LNCaP clone FGC (cell line): ENCODE results near the gene UBE2Q2.
"Not testable (repeated sequence)": the region's sequence is repeated elsewhere in the genome, so short reads cannot be mapped to it uniquely, and the experiment has no call there.

ENCODE experiments used
- DNase-seq: peaks from one replicate; pipeline ENCODE4 v3.0.0-alpha.2; 2011; ENCODE audit warnings: low read depth
- H3K4me3 ChIP-seq: 2 replicates; pipeline ENCODE4 v1.5.1; 2011; ENCODE audit warnings: mild to moderate bottlenecking, low read depth, low read length, control low read depth
- CTCF ChIP-seq: IDR thresholded peaks from 2 replicates; pipeline ENCODE4 v1.5.1; 2012; ENCODE audit warnings: mild to moderate bottlenecking; ENCODE audit not compliant: control insufficient read depth, insufficient read depth; ENCODE audit errors: extremely low read depth

The UBE2Q2 gene

GRCh38 chr15:75861750-75862402 lies 18.6 kb downstream of the UBE2Q2 start:
- no peak for TF ChIP-seq CTCF
- H3K4me3 ChIP-seq = no peak overlapping the region

GRCh38 chr15:75862796-75863195 lies 19.5 kb downstream of the UBE2Q2 start:
- no peak for TF ChIP-seq CTCF
- H3K4me3 ChIP-seq = no peak overlapping the region
- DNase-seq = no peak

More at GRCh38 chr15:75861750-75862402, 18.6 kb downstream of the UBE2Q2 start:
- DNase-seq = no peak

DNA sequence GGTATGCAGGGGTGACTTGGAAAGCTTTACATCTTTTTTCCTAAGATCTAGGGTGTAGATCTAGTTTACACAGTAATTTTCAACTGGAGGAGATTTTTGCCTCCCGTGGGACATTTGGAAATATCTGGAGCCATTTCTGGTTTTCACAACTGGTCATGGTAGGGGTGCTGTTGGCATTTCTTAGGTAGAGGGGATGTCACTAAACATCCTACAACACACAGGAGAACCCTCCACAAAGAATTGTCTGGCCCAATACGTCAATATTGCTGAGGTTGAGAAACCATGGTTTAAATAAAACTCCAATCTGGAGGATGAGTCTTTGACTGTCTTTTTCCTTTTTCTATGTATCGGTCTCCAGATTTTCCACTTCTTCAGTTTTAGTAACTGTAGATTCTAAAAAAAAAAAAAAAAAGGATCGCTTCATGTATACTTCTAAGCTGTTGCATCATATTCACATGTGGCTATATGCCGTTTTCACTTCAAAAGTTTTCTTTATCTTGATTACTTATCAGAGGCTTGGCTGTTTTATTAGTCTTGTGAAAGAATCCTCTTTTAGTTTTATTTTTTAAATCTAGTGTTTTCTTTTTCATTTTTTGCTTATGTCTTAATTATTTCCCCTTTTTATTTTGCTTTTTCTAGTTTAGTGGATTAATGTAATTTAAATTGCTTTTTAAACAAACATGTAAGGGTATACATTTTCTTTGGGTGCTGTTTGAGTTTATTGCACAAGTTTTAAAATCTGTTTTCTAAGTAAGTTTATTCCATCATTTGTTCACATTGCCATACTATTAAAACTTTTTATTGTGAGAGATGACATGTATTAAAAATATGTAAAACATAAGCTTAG lies 21.2 kb downstream of the UBE2Q2 start:
- no peak for TF ChIP-seq CTCF
- no peak overlapping the region for H3K4me3 ChIP-seq
- DNase-seq = no peak

GRCh38 chr15:75866045-75866444 lies 22.8 kb downstream of the UBE2Q2 start:
- DNase-seq, H3K4me3 ChIP-seq: not testable (repeated sequence)

DNA sequence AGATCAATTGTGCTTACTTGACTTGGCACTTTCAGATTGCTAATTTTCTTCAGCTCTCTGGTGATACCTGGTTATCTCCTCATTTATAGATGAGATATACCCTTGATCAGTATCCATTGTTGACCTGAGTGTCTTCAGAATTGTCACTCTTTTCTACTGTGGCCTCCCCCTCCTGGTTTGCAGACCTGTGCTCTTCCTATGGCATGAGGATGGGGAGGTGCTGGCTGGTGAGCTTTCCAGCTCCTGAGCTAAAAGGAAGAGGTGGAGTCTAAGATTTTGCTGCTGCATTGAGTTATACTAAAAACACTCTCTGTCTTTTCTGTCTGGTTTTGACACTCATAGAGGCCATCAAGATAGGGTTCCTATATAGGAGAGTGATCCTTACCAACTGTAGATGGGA lies 23.7 kb downstream of the UBE2Q2 start:
- TF ChIP-seq CTCF = no peak
- no peak overlapping the region for H3K4me3 ChIP-seq
- no peak for DNase-seq

DNA sequence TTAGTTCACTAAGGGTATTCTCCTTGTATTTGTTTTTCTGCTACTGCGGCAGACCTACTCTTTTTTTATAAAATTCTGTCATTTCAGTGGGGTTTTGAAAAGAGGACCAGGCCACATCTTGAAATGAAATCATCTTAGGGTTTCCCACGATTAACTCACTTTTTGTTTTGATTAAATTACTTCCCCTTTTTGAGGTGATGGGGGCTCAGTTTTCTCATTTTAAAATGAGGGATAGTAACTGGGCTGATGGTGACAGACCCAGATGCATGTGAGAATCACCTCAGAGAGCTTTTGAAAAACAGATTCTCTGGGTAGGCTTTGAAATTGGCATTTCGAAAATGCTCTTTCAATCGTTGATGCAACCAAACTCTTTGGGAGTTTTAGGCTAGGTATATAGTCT lies 24.2 kb downstream of the UBE2Q2 start:
- no peak for DNase-seq
- no peak overlapping the region for H3K4me3 ChIP-seq
- no peak for TF ChIP-seq CTCF

DNA sequence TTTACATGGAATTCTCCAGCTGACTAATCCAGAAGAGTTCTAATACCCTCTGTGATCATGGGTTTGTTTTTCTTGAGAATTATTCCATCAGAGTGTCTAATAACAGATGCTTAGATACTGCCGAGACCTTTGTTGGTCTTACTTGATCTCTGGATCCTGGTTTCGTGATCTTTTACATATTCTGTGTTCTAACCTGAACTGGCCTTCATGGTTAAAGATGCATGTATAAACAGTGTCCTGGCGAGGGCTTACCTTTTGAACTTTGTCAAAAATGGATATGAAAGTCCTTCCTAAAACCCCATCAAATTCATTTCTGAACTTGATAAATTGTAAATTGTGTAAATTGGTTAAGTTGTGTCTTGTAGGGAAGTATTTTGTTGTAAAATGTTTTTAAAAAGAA lies 24.8 kb downstream of the UBE2Q2 start:
- DNase-seq = no peak
- no peak overlapping the region for H3K4me3 ChIP-seq
- TF ChIP-seq CTCF = no peak
